IMR-90 (cell line): ENCODE data around the gene YBX1. TPM values are rescaled to one million over a fixed set of nuclear protein-coding genes. Genes with fewer than 3 reads are reported as not detected.

Source experiments
- ATAC-seq: fragments of 200-7000 bp; cut with Tn5 transposase; 2 replicates; pipeline ENCODE4 v1.9.1; 2020; ENCODE audit warnings: low read depth, mild to moderate bottlenecking, moderate library complexity
- BruUV-seq: library from RNA; stranded (reverse); fragments of 400-500 nt; replicated peaks from 2 replicates; lab custom pipeline; 2021; lab: Mats Ljungman, UMichigan
- CTCF ChIA-PET: fragments of 300-600 bp; formaldehyde crosslinking; extraction: SDS; loops from one replicate; lab custom pipeline; 2021; ENCODE audit warnings: antibody characterized with exemption; lab: Yijun Ruan, JAX
- POLR2A ChIA-PET: fragments of 300-600 bp; sonication (Branson Sonifier 250); formaldehyde crosslinking; loops from one replicate; lab custom pipeline; 2022; ENCODE audit warnings: antibody characterized with exemption; ENCODE audit not compliant: unreplicated experiment; lab: Charles Lee
- DNase-seq: peaks from one replicate; pipeline ENCODE4 v3.0.0; 2013
- H2AFZ ChIP-seq: replicated peaks from 2 replicates; pipeline ENCODE3; 2013; ENCODE audit warnings: low read length, mild to moderate bottlenecking; ENCODE audit not compliant: poor library complexity
- H2AK5ac ChIP-seq: 2 replicates; pipeline ENCODE4 v1.6.1; 2013; ENCODE audit warnings: low read depth, low read length, inconsistent platforms
- H2AK9ac ChIP-seq: replicated peaks from 2 replicates; pipeline ENCODE3; 2013; ENCODE audit warnings: mild to moderate bottlenecking, low read depth, low read length, moderate library complexity; ENCODE audit not compliant: poor library complexity
- H2BK120ac ChIP-seq: 2 replicates; pipeline ENCODE4 v1.6.1; 2013; ENCODE audit warnings: low read depth, low read length, inconsistent platforms
- H2BK15ac ChIP-seq: 3 replicates; pipeline ENCODE4 v1.6.1; 2013; ENCODE audit warnings: low read depth, low read length, inconsistent platforms
- H2BK20ac ChIP-seq: 2 replicates; pipeline ENCODE4 v1.6.1; 2013; ENCODE audit warnings: low read depth, mild to moderate bottlenecking, inconsistent platforms, low read length, moderate library complexity
- H2BK5ac ChIP-seq: 2 replicates; pipeline ENCODE4 v1.6.1; 2013; ENCODE audit warnings: mild to moderate bottlenecking, low read depth, low read length, inconsistent platforms; ENCODE audit not compliant: poor library complexity, severe bottlenecking
- H3K14ac ChIP-seq: replicated peaks from 2 replicates; pipeline ENCODE4 v1.6.1; 2013; ENCODE audit warnings: low read depth, low read length, inconsistent platforms
- H3K18ac ChIP-seq: 2 replicates; pipeline ENCODE4 v1.6.1; 2013; ENCODE audit warnings: low read depth, low read length, control low read depth
- H3K23ac ChIP-seq: 2 replicates; pipeline ENCODE4 v1.6.1; 2013; ENCODE audit warnings: low read depth, low read length, inconsistent platforms
- H3K27ac ChIP-seq: 2 replicates; pipeline ENCODE4 v1.5.1; 2013; ENCODE audit warnings: mild to moderate bottlenecking, control low read depth, low read length; ENCODE audit not compliant: insufficient read depth
- H3K27me3 ChIP-seq: 2 replicates; pipeline ENCODE4 v1.6.1; 2013; ENCODE audit warnings: low read length; ENCODE audit not compliant: control insufficient read depth, insufficient read depth
- H3K36me3 ChIP-seq: 2 replicates; pipeline ENCODE4 v1.6.1; 2013; ENCODE audit warnings: low read length, mixed read lengths; ENCODE audit not compliant: control insufficient read depth, insufficient read depth
- H3K4ac ChIP-seq: 2 replicates; pipeline ENCODE4 v1.6.1; 2013; ENCODE audit warnings: low read depth, low read length, inconsistent platforms
- H3K4me1 ChIP-seq: 2 replicates; pipeline ENCODE4 v1.6.1; 2013; ENCODE audit warnings: low read length, mixed read lengths; ENCODE audit not compliant: control insufficient read depth, insufficient read depth
- H3K4me2 ChIP-seq: 2 replicates; pipeline ENCODE4 v1.6.1; 2013; ENCODE audit warnings: low read depth, mild to moderate bottlenecking, control low read depth, low read length, moderate library complexity
- H3K4me3 ChIP-seq: 2 replicates; pipeline ENCODE4 v1.5.1; 2013; ENCODE audit warnings: low read depth, mild to moderate bottlenecking, control low read depth, low read length, moderate library complexity; ENCODE audit not compliant: insufficient read depth
- H3K56ac ChIP-seq: 2 replicates; pipeline ENCODE4 v1.6.1; 2013; ENCODE audit warnings: low read length, inconsistent platforms; ENCODE audit not compliant: insufficient read depth; ENCODE audit errors: extremely low read depth
- H3K79me1 ChIP-seq, 2 experiments: 2 replicates each; pipeline ENCODE4 v1.6.1; 2013; ENCODE audit warnings: low read length in 2 of 2, inconsistent platforms in 1 of 2, low read depth in 1 of 2
- H3K9ac ChIP-seq: 2 replicates; pipeline ENCODE4 v1.6.1; 2013; ENCODE audit warnings: low read depth, low read length, control low read depth
- H3K9me1 ChIP-seq: 2 replicates; pipeline ENCODE4 v1.6.1; 2013; ENCODE audit warnings: low read length, inconsistent platforms; ENCODE audit not compliant: insufficient read depth
- H3K9me3 ChIP-seq: 2 replicates; pipeline ENCODE4 v1.6.1; 2013; ENCODE audit warnings: low read length; ENCODE audit not compliant: control insufficient read depth, insufficient read depth
- H4K20me1 ChIP-seq: 2 replicates; pipeline ENCODE4 v1.6.1; 2013; ENCODE audit warnings: low read length, inconsistent platforms; ENCODE audit not compliant: insufficient read depth
- H4K5ac ChIP-seq: 2 replicates; pipeline ENCODE4 v1.6.1; 2013; ENCODE audit warnings: mild to moderate bottlenecking, low read depth, low read length, control low read depth
- H4K8ac ChIP-seq, 2 experiments: 2 replicates each; pipeline ENCODE4 v1.6.1; 2013; ENCODE audit warnings: low read depth in 2 of 2, low read length in 2 of 2, control low read depth in 1 of 2, inconsistent platforms in 1 of 2
- H4K91ac ChIP-seq: 2 replicates; pipeline ENCODE4 v1.6.1; 2013; ENCODE audit warnings: low read depth, low read length, inconsistent platforms; ENCODE audit not compliant: insufficient read depth
- CEBPB ChIP-seq: IDR thresholded peaks from 2 replicates; pipeline ENCODE4 v1.6.1; 2012; ENCODE audit warnings: low read depth, low read length, improper control_type of control experiment
- RAD21 ChIP-seq: IDR thresholded peaks from 2 replicates; pipeline ENCODE4 v1.6.1; 2012; ENCODE audit warnings: low read length, improper control_type of control experiment
- RCOR1 ChIP-seq: IDR thresholded peaks from 2 replicates; pipeline ENCODE4 v1.6.1; 2012; ENCODE audit warnings: mild to moderate bottlenecking, low read length, improper control_type of control experiment; ENCODE audit not compliant: insufficient replicate concordance
- RFX5 ChIP-seq: IDR thresholded peaks from 2 replicates; pipeline ENCODE4 v1.8.0; 2012; ENCODE audit warnings: low read depth, mild to moderate bottlenecking, low read length, moderate library complexity
- SMC3 ChIP-seq: fragments of 150-350 bp; IDR thresholded peaks from 2 replicates; pipeline ENCODE4 v1.6.1; 2016; ENCODE audit warnings: low read depth, mild to moderate bottlenecking, antibody characterized with exemption, low read length, moderate library complexity
- WGBS, 2 experiments: methylation state at CpG; one replicate each; pipeline versions ENCODE4 v1.1.5 to v1.1.7; 2013; ENCODE audit warnings: missing lambda C conversion rate in 2 of 2; ENCODE audit not compliant: insufficient read length in 1 of 2; ENCODE audit errors: extremely low coverage in 2 of 2; 5-methylcytosine and 5-hydroxymethylcytosine counted together
- dilution Hi-C: fragments of 300-500 bp; cut with HindIII; formaldehyde crosslinking; loops from one replicate; pipeline ENCODE4 v1.14.3; 2018; ENCODE audit warnings: low sequenced_read_pairs; ENCODE audit not compliant: unreplicated experiment
- in situ Hi-C: fragments of 300-500 bp; cut with MboI; formaldehyde crosslinking; loops from 3 replicates; pipeline ENCODE4 v1.14.3; 2019; ENCODE audit warnings: low sequenced_read_pairs, inconsistent platforms, mixed read lengths
- intact Hi-C: fragments of 100-400 bp; cut with micrococcal nuclease; formaldehyde crosslinking; loops from 2 replicates; pipeline ENCODE4 v1.10.0; 2022
- polyA plus RNA-seq, 3 experiments: library from polyadenylated mRNA; depleted of rRNA; stranded (reverse); fragments of >200 nt; gene quantifications; 2 replicates each; pipeline ENCODE4 v1.2.3, GENCODE V29; 2012; ENCODE audit warnings: low replicate concordance in 1 of 3
- total RNA-seq: library from RNA; depleted of rRNA; stranded (reverse); fragments of >200 nt; gene quantifications from 2 replicates; pipeline ENCODE4 v1.2.3, GENCODE V29; 2012
- TF ChIP-seq, protein P1 (sequence below): conservative IDR thresholded peaks from 2 replicates; pipeline ENCODE4 v1.5.1; 2012; ENCODE audit warnings: mild to moderate bottlenecking, low read depth, low read length, improper control_type of control experiment
- TF ChIP-seq, protein P2 (sequence below): fragments of 150-350 bp; IDR thresholded peaks from 2 replicates; pipeline ENCODE4 v1.6.1; 2017; ENCODE audit warnings: mild to moderate bottlenecking, antibody characterized with exemption, low read length, low read depth

The YBX1 gene
- total and polyA plus RNA-seq, 2 of the 4 experiments (the other 2 are of a cell fraction): 605 to 843 TPM

GRCh38 chr1:42657201-42657600 is 25.0 kb upstream of the YBX1 start:
- H3K36me3 ChIP-seq: no peaks in the 10 kb centered on the region
- BruUV-seq: no TSS peak
- H2AK9ac ChIP-seq: no peak overlapping the region
- H3K9me3 ChIP-seq: no peaks in the 10 kb centered on the region
- no peaks in the 10 kb centered on the region; the same call in 1 of the 2 replicates for H3K9me1 ChIP-seq
- no peaks in the 10 kb centered on the region for H4K20me1 ChIP-seq
- no peak overlapping the region for H3K23ac ChIP-seq
- ATAC-seq: no peak
- no peak overlapping the region for H2BK5ac ChIP-seq
- peak overlapping the region; percentile 63 for H2AFZ ChIP-seq
- in situ Hi-C loops: no loop called here
- dilution Hi-C loops: no loop called here
- no peak overlapping the region for H3K4ac ChIP-seq
- peaks cover 2% of the 10 kb centered on the region; the same call in 1 of the 2 replicates for H3K27me3 ChIP-seq
- H3K18ac ChIP-seq: no peak overlapping the region
- no peaks in the 10 kb centered on the region for H3K4me1 ChIP-seq
- CTCF ChIA-PET: interaction anchor here (1.2 kb wide), 1 partner anchor 25 kb away, joined by 5 read pairs; the partner anchor contains the start of gene YBX1
- H3K4me2 ChIP-seq: no peak overlapping the region
- no peak overlapping the region for H2BK20ac ChIP-seq
- TF ChIP-seq, protein P1, sequence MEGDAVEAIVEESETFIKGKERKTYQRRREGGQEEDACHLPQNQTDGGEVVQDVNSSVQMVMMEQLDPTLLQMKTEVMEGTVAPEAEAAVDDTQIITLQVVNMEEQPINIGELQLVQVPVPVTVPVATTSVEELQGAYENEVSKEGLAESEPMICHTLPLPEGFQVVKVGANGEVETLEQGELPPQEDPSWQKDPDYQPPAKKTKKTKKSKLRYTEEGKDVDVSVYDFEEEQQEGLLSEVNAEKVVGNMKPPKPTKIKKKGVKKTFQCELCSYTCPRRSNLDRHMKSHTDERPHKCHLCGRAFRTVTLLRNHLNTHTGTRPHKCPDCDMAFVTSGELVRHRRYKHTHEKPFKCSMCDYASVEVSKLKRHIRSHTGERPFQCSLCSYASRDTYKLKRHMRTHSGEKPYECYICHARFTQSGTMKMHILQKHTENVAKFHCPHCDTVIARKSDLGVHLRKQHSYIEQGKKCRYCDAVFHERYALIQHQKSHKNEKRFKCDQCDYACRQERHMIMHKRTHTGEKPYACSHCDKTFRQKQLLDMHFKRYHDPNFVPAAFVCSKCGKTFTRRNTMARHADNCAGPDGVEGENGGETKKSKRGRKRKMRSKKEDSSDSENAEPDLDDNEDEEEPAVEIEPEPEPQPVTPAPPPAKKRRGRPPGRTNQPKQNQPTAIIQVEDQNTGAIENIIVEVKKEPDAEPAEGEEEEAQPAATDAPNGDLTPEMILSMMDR: no peak
- TF ChIP-seq SMC3 (no peak), RCOR1 (no peak), RFX5 (no peak), RAD21 (no peak), CEBPB (no peak)
- TF ChIP-seq, protein P2, sequence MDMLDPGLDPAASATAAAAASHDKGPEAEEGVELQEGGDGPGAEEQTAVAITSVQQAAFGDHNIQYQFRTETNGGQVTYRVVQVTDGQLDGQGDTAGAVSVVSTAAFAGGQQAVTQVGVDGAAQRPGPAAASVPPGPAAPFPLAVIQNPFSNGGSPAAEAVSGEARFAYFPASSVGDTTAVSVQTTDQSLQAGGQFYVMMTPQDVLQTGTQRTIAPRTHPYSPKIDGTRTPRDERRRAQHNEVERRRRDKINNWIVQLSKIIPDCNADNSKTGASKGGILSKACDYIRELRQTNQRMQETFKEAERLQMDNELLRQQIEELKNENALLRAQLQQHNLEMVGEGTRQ: no peak
- no peak for DNase-seq
- H3K56ac ChIP-seq: no peak overlapping the region
- no CpG with 5 or more reads among the region's 5 CpGs for WGBS, 2 experiments
- intact Hi-C loops: loop anchor here (5.0 to 10.0 kb wide), 4 partner anchors 80 to 512 kb away; partner anchors contain the start of gene CCDC30
- 0 out of 2 replicates have a peak overlapping the region, but pooled peaks have one; percentile 82 for H2AK5ac ChIP-seq
- H2BK15ac ChIP-seq: no peak overlapping the region
- H3K14ac ChIP-seq: no peak overlapping the region
- no peak overlapping the region for H3K27ac ChIP-seq
- peaks cover 15 to 16% of the 10 kb centered on the region in 2 experiments for H3K79me1 ChIP-seq
- peak overlapping the region; percentile 82; the same call in 1 of the 2 replicates for H4K5ac ChIP-seq
- no peak overlapping the region for H3K9ac ChIP-seq
- no peak overlapping the region for H2BK120ac ChIP-seq
- peak overlapping the region; percentile 80 to 93 for H4K8ac ChIP-seq
- no peak overlapping the region for H3K4me3 ChIP-seq
- POLR2A ChIA-PET: no interaction called here
- no peak overlapping the region for H4K91ac ChIP-seq
